GM21528 (cell line): Measurements from ENCODE around the gene ASPG.
"Not testable (repeated sequence)": the region's sequence is repeated elsewhere in the genome, so short reads cannot be mapped to it uniquely, and the experiment has no call there.

Source experiments
- ATAC-seq: cut with Tn5 transposase; IDR thresholded peaks from one replicate; pipeline ENCODE4 v1.9.1; 2021; ENCODE audit warnings: mild to moderate bottlenecking, moderate library complexity; ENCODE audit not compliant: unreplicated experiment, low FRiP score

Gene ASPG

DNA sequence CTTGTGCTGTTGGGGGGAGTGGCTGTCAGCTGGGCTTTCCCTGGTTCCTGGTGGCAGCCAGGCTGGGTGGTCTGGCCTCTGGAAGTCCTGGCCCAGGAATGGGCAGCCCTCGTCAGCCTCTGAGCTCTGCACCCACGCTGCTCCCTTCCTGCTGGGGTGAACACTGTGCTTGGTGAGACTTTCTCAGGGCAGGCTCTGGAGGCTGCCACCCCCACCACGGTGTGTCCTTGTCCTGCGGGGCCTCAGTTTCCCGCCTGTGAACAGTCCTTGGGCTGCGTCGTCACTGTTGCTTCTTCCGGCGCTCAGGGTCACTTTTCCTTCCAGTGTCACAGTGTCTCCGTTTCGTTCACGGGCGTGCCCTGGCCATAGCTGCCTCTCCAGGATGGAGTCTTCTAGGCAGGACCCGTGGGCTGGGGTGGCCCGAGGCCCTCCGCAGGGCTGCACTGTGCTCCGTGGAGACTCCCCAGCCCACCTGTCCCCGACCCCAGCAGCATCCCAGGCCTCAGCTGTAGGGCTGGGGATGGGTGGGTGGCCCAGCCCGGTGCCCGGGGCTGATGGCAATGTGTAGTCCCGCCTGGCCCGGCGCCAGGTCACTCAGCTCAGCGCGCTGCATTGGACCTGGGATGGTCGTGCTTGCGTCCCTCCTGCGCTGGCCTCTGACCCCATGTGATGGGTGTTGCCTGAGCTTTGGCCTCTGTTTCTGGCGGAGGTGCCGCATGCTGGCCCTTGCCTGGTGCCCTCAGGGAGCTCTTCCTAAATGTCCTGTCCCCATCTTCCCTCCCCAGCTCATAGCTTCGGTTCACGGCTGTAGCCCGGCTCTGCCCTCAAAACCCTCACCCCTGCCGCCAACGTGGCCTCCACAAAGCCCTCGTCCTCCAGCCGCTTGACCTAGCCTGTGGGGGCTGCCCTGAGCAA is 59.7 kb downstream of the ASPG start:
- ATAC-seq: no peak

- ATAC-seq: no peak
Measured at GRCh38 chr14:104145826-104146601, 60.5 kb downstream of the ASPG start.

- ATAC-seq: no peak
Measured at GRCh38 chr14:104146651-104147345, 61.3 kb downstream of the ASPG start.

DNA sequence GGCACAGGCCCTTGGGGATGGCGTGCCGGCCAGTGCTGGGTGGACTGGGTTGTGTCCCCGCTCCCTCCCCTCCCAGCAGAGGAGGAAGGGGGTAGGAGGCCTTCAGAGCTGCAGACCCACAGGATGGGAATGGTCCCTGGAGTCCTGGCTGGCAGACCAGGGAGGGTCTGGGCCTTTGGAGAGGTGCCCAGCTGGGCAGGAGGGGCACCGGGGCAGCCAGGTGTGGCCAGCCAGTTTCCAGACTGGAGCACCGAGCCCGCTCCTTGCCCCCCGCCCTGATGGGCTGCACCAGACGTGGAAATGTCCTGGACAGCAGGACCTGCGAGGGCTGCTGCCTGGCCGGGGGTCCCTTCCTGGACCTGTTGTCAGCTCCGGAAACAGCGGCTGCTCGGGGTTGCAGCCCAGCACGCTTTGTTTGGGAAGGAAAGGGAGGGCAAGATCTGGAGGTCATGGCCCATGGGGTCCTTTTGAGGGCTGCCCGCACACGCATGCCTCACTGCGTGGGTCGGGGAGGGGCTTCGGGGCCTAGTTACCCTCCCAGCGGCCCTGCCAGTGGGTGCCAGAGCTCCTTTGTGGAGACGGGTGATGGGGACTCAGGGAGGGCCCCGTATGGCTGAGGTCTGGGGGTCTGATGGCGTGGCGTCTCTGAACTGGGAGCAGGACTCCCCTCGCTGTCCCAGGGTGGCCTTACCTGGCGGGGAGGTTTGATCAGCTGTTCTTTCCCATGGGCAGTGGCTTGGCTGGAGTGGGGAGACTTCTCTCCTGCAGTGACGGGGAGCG is 62.0 kb downstream of the ASPG start:
- ATAC-seq: no peak

GRCh38 chr14:104148433-104149277 is 63.2 kb downstream of the ASPG start:
- ATAC-seq: no peak

GRCh38 chr14:104149278-104149595 is 63.7 kb downstream of the ASPG start:
- ATAC-seq: no peak

- no peak for ATAC-seq
Measured at GRCh38 chr14:104149617-104150135, 64.2 kb downstream of the ASPG start.

GRCh38 chr14:104150136-104151025 is 64.9 kb downstream of the ASPG start:
- no peak for ATAC-seq

- no peak for ATAC-seq
Measured at GRCh38 chr14:104151026-104151381, 65.5 kb downstream of the ASPG start.

GRCh38 chr14:104151566-104152245 is 66.2 kb downstream of the ASPG start:
- no peak for ATAC-seq

- ATAC-seq: no peak
Measured at GRCh38 chr14:104152246-104152575, 66.7 kb downstream of the ASPG start.

- no peak for ATAC-seq
Measured at GRCh38 chr14:104152686-104153393, 67.3 kb downstream of the ASPG start.

DNA sequence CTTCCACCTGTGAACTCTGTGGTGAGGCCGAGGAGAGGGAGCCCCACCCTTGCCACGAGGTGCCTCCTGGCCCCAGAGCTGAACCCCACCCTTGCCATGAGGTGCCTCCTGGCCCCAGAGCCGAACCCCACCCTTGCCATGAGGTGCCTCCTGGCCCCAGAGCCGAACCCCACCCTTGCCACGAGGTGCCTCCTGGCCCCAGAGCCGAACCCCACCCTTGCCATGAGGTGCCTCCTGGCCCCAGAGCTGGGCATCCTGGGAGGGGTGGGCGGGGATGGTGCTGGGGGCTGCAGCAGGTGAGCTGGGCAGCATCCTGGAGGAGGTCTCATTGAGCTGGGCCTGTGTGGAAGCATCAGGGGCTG is 67.9 kb downstream of the ASPG start:
- not testable (repeated sequence) for ATAC-seq

DNA sequence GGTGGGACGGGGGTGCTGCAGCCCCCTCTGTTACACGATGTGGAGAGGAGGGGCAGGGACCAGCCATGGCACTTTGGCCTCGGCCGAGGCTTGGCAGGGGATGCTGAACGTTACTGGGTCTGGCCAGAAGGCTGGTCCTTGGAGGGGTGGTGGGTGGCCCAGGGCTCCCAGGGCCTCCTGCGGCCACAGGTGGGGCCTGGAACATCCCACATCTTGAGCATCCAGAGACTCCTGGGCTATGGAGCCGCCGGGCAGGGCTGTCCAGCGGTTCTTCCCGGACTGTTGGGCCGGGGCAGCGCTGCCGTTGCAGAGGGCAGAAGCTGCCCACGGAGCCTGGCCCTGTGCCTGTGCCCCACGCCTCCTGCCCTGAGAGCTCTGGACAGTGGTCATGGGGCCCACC is 68.7 kb downstream of the ASPG start:
- ATAC-seq: no peak

DNA sequence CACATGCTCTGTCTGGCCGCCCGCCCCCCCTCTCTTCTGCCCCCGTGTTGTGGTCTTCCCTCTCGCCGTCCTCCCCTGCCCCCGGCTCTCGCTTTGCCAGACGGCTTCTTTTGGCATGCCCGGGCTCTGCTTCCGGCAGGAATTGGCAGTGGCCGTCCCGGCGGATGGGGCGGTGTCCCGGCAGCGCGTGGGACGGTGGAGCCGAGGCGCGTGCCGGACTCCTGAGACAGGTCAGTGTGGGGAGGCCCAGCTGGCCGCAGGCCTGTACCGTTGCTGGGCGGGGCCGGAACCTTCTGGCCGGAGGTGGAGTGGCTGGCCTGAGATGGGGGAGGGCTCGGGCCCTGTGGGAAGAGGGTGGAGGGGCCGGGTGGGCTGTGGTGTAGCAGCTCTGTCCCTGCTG is 70.0 kb downstream of the ASPG start:
- ATAC-seq: no peak

DNA sequence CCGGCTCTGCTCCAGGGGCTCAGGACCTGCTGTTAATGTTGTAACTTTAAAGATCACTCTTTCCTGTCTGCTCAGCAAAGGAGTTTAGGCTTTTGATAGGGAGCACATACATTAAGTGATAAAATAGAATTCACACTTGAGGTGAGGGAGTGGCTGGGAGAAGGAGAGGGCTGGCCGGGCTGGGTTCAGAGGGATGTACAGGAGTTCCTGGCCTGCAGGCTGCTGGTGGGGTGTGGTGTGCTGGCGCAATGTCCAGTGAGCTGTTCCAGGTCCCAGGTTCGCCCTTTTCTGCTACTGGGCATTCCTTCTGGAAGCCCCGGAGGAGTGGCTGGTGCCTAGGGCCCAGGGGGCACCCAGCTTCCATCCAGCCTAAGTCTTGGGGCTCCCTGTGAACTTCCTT is 70.6 kb downstream of the ASPG start:
- no peak for ATAC-seq
